8988T (cell line): ENCODE data around the gene IFITM1.
"Not testable (repeated sequence)": the region's sequence is repeated elsewhere in the genome, so short reads cannot be mapped to it uniquely, and the experiment has no call there.

Source experiments
- DNase-seq: peaks from one replicate; pipeline ENCODE4 v3.0.0; 2011

The IFITM1 gene

DNA sequence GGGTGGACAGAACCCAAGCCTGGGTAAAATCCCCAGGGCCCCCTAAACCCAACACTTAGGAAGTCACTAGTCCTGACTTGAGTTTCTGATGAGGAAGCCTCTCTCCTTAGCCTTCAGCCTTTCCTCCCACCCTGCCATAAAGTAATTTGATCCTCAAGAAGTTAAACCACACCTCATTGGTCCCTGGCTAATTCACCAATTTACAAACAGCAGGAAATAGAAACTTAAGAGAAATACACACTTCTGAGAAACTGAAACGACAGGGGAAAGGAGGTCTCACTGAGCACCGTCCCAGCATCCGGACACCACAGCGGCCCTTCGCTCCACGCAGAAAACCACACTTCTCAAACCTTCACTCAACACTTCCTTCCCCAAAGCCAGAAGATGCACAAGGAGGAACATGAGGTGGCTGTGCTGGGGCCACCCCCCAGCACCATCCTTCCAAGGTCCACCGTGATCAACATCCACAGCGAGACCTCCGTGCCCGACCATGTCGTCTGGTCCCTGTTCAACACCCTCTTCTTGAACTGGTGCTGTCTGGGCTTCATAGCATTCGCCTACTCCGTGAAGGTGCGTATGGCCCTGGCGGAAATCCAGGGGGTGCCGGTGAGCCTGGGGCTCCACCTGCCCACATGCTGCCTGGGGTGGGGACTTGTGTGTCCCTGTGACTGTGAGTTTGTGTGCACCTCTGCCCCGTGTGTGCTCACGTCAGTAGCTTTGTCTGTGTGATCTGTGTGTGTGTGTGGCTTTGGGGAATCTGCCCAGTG is at the start of gene IFITM1:
IFITM1 (plus strand) TSS at position 254 of the 767 bp plus-strand sequence; CDS start at position 385, 131 bp downstream.
- no peak for DNase-seq

DNA sequence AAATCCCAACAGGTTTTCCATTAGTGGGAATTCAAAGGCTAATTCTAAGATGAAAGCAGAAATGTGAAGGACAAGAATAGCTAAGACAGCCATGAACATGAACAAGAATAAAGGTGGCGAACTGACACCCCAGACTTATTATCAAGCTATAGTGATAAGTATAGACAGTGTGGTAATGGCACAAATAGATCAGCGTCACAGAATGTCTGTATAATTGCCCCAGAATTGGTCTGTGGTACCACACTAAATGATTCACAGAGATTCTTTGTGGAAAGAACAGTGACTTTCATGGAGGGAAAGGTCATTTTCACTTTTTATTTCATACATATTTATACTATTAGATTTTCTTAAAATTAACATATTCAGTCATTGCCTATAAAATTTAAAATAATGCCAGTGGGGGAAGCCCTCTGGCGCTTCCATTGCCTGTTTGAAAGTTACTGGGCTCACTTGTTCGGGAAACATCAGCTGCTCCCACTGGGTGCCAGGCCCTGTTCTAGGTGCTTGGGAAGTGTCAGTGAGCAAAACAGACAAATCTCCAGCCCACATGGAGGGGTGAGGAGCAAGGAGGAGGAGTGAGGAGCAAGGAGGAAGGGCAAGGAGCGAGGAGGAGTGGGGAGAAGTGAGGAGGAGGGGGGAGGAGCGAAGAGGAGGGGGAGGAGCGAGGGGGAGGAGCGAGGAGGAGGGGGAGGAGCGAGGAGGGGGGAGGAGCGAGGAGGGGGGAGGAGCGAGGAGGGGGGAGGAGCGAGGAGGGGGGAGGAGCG is 47.0 kb upstream of the IFITM1 start:
- no peak for DNase-seq

DNA sequence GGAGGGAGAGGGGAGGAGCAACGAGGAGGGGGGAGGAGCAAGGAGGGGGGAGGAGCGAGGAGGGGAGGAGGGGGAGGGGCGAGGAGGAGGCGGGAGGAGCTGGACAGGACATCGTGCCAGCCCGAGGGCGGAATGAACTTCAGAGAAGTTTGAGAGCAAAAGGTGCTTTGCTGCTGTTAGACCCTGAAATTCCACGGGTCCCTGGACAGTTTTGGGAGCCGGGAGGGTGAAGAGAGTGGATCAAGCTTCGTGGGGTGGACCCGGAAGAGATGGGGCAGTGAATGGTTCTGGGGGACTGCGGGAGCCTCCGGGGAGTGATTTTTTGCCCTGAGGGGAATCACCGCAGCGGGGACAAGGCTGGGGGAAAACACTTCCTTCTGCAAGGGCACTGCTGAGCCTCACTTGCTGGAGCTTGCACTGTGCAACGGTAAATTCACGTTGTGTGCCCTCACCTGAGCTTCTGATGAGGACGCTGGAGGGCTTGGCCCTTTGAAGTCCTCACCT is 46.3 kb upstream of the IFITM1 start:
- no peak for DNase-seq

DNA sequence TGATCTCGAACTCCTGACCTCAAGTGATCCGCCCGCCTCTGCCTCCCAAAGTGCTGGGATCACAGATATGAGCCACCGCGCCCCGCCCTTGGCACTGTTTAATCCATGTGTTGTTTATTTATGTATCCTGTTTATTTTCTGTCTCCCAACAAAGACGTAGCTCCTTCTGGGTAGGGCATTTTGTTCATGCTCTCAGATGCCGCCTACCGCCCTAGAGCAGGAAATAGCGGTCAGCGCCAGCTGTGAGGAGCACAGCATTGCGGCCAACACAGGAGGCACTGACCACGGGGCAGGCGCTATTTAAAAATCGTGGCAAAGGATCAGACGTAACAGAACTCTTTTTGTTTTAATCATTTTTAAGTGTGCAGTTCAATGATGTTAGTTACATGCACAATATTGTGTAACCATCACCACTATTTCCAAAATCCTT is 45.1 kb upstream of the IFITM1 start:
- DNase-seq, result not testable (repeated sequence)

DNA sequence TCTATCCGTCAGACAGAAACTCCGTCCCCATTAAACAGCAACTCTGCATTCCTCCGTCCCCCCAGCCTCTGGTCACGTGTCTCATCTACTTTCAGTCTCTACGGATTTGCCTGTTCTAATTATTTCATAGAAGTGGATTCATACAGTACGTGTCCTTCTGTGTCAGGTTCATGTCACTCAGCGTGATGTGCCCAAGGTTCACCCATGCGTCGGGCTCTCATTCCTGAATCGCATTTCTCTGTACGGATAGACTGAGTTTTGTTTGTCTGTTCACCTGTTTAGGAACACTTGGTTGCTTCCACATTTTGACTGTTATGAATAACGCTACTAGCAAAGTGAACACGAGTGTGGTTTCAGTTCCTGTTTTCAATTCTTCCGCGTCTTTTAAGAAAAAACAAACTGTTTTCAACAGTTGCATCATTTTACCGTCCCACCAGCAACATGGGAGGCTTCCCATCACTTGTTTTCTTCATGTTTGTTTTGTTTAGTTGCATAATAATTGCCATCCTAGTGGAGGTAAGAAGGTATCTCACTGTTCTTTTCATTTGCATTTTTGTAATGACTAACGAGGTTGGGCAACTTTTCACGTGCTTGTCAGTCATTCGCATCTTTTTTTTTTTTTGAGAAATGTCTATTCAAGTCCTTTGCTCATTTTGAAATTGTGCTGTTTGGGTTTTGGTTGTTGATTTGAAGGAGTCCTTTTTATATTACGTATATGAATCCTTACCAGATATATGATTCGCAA is 44.5 kb upstream of the IFITM1 start:
- no peak for DNase-seq

DNA sequence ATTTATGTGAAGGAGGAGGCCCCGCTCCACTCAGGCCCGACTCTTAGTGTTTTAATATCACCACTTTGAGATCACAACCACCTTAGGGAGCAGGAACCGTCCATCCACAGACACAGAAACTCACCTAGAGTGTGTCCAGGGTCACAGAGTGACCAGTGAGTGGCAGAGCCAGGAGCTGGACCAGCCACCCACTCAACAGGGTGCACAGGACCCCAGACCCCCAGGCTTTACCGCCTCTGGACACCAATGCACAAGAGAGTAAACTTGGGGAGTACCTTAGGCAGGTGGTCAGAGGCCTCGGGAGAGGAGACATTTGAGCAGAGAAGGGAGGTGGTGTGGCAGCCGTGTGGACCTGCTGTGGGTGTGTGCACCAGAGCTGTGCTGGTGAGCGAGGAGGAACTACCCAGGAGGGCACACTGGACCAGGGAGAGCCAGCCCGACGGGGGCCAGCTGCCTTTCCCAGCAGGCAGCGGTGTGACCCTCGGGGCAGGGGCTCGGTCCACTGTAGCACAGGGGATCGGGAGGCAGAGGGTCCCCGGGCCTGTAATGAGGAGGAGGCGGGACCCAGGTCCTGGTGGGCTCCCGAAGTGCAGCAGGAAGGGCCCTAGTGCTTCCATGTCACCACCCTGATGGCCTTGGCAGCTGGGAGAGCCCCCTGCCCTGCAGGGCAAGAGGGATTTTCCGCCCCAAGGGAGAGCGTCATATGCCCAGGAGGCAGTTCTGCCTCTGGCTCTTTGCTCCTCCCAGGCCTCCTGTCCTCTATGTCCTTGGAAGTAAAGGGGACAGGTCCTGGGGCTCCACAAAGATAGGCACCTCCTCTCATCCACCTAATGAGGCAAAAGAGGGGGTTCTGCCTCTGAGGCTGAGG is 43.2 kb upstream of the IFITM1 start:
- no peak for DNase-seq

DNA sequence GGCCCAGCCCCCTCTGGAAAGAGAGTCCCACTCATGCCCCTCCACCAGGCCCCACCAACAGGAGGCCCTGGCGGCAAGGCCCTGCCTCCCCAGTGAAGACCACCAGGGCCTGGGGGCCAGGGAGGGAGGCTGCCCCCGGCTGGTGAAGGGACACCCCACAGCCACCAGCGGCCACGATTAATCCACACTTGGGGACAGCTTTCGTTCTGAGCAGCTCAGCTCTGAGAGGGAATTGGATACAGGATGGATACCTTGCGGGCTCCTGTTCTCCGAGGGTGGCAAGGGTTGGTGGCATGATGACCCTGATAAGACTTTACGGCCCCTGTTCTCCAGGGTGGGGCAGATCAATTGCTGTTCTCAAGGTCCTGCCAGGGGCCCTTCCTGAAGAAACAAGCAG is 42.5 kb upstream of the IFITM1 start:
- no peak for DNase-seq

DNA sequence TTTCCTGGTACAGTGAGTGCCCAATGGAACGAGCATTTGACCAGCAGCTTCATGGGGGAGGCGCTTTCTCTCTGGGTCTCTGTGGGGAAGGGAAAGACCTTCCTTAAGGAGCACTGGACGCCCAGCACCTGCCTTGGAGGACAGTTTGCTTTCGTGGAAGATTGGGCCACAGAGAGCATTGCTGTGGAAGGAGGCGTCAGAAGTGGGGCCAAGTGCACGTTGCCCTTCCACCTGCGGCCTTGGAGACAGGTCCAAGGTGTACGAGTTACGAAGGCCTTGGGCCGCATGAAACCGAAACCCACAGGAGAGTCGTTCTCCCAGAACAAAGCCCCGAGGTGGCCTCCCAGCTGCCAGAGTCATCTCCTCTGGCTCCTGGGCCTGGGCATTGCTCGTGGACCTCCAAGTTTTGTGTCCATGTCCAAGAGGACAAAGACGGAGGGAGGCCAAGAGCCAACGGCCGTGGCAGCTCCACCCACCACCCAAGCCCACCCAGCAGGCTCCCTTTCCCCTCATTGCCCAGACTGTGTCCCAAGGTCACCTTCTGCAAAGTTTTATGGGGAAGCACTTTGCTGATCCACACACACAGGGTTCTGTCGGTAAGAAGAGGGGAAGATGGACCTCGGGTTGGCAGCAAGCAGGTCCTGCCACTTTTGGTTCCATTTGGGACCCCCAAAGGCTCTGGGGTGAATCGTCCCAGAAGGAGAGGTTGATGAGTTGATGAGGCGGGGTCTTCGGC is 41.5 kb upstream of the IFITM1 start:
- no peak for DNase-seq

DNA sequence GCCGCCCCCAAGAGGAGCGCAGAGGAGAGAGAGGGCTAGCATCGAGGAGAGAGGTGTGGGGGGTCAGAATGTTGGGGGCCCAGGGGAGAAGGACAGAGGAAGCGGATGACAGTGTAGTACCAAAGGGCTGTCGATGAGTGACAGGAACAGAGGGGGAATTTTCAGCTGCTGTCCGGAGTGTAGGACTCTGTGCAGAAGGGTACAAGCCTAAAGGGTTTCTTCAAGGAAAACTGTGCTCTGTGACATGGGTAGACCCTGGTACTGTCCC is 41.0 kb upstream of the IFITM1 start:
- no peak for DNase-seq

DNA sequence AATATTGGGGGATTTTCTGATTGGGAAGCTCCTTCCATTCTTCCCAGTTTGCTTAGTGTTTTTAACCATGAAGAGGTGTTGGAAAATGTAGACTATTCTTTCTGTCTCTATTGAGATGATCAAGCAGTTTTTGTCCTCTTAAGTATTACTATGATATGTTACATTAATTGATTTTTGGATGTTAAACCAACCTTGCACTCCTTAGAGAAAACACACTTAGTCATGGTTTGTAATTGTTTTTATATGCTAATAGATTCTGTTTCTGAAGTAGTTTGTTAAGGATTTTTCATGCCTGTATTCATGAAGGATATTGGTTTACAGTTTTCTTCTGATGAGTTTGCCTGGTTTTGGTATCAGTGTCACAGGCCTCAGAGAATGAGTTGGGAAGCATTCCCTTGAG is 37.6 kb upstream of the IFITM1 start:
- DNase-seq, result no peak

DNA sequence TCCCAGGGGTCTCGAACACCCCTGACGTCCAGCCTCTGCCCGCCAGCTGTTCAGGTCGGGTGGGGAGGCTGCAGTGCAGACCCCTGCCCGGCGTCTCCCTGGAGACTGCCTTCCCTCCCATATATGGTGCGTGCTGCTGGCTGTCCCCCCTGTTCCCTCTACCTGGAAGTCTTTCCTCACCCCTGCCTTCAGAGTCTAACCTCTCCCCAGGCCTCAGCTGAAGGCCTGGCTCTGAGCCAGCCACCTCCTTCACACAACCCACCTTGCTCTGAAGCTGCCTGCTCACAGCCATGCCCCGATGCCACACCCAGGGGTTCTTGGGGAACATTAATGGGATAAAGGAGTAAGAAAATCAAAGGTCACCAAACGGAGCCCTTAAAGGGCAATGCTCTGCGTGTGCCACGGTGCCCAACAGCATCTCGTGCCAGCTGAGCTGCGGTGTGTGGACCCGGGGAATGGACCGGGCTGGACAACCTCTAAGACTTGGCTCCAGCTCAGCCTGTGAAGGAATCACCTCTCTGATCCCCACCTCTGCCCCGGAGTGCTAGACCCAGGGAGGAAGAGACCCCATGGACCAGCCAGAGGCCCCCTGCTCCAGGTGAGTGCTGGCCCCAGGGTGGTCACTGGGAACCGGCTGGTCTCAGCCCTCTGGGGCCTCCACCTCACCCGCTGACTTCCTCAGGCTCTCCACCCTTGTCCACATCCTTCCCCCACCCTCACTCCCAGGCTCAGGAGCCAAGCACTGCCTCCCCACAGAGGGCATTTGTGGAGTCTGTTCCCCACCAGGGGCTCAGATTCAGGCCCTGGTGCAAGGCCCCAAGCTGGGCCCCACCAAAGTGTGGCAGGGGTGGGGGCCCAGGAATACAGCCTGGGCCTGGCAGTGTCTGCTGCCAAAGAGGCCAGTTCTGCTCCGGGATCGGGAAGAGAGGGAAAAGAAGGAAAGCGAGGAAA is 35.6 kb upstream of the IFITM1 start, which contains the start of gene NLRP6:
NLRP6 (plus strand) TSS at position 407 of the 951 bp plus-strand sequence; CDS start at position 570, 163 bp downstream.
- DNase-seq, result peak; percentile 36

DNA sequence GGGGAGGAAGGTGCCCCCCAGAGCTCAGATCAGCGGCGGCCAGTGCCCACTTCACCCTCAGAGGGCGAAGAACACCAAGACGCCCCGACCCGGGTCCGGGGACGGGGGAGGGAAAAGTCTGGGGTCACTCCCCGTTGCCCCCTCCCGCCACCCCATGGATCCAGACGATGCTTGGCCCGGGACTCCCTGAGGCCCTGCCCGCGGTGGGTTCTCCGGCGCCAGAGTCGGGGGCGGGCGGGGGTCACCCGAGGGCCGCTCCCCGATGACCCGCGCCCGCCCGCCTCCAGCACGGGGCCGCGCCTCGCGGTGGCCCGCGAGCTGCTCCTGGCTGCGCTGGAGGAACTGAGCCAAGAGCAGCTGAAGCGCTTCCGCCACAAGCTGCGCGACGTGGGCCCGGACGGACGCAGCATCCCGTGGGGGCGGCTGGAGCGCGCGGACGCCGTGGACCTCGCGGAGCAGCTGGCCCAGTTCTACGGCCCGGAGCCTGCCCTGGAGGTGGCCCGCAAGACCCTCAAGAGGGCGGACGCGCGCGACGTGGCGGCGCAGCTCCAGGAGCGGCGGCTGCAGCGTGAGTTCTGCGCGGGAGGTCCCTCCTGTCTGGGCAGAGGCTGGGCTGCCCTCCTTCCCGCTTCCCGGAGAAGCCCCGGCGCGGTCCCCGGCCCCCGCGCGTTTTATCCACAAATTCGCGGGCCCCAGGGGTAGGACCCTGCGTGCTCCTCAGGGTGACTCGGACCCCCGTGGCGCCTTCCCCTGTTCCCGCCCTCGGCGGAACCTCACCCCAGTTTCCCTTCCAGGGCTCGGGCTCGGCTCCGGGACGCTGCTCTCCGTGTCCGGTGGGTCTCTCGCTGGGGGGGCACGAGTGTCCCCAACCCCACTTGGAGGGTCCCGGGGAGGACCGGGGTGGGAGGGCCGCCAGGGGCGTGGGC is 34.5 kb upstream of the IFITM1 start:
- peak; percentile 27 for DNase-seq

DNA sequence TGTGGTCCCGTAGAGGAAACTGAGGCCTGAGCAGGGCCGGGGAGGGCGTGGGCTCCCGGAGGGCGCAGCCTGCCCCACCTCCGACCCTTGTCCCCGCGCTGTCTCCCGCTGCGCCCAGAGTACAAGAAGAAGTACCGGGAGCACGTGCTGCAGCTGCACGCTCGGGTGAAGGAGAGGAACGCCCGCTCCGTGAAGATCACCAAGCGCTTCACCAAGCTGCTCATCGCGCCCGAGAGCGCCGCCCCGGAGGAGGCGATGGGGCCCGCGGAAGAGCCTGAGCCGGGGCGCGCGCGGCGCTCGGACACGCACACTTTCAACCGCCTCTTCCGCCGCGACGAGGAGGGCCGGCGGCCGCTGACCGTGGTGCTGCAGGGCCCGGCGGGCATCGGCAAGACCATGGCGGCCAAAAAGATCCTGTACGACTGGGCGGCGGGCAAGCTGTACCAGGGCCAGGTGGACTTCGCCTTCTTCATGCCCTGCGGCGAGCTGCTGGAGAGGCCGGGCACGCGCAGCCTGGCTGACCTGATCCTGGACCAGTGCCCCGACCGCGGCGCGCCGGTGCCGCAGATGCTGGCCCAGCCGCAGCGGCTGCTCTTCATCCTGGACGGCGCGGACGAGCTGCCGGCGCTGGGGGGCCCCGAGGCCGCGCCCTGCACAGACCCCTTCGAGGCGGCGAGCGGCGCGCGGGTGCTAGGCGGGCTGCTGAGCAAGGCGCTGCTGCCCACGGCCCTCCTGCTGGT is 33.7 kb upstream of the IFITM1 start:
- DNase-seq, result peak; percentile 56

DNA sequence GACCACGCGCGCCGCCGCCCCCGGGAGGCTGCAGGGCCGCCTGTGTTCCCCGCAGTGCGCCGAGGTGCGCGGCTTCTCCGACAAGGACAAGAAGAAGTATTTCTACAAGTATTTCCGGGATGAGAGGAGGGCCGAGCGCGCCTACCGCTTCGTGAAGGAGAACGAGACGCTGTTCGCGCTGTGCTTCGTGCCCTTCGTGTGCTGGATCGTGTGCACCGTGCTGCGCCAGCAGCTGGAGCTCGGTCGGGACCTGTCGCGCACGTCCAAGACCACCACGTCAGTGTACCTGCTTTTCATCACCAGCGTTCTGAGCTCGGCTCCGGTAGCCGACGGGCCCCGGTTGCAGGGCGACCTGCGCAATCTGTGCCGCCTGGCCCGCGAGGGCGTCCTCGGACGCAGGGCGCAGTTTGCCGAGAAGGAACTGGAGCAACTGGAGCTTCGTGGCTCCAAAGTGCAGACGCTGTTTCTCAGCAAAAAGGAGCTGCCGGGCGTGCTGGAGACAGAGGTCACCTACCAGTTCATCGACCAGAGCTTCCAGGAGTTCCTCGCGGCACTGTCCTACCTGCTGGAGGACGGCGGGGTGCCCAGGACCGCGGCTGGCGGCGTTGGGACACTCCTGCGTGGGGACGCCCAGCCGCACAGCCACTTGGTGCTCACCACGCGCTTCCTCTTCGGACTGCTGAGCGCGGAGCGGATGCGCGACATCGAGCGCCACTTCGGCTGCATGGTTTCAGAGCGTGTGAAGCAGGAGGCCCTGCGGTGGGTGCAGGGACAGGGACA is 32.9 kb upstream of the IFITM1 start:
- peak; percentile 43 for DNase-seq

DNA sequence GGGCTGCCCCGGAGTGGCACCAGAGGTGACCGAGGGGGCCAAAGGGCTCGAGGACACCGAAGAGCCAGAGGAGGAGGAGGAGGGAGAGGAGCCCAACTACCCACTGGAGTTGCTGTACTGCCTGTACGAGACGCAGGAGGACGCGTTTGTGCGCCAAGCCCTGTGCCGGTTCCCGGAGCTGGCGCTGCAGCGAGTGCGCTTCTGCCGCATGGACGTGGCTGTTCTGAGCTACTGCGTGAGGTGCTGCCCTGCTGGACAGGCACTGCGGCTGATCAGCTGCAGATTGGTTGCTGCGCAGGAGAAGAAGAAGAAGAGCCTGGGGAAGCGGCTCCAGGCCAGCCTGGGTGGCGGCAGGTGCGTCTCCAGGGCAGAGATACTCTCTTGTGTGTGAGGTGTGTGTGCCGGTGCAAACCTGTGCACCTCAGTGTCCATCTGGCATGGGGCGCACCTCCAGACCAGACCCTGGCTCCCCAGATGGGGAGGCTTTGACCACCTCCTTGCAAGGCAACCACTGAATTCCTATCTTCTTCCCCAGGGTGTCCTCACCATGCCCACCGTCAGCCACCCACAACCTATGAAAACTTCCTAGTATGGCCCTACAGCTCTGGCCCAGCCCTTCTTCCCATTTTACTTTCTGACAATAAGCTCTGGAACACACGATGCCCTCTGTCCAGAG is 32.2 kb upstream of the IFITM1 start:
- peak; percentile 48 for DNase-seq

DNA sequence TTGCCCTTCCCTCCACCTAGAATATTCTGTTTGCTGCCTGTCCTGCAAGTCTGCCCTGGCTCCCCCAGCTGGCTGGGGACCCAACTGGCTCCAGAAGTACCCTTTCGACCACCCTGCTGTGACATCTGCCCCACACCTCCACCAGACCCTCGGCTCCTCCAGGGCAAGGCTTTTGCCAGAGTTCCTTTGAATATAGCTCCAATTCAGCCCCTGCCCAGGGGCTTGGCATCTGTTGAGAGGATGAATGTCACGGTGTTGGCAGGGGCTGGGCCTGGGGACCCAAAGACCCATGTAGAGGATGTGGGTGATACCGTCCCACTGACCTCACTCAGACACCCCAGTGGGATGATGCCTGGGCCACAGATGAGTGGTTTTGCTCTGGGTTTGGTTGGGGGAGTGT is 31.7 kb upstream of the IFITM1 start:
- peak; percentile 43 for DNase-seq
